HEK293 (cell line): ENCODE results near the gene S100A16.

Source experiments
- CTCF ChIP-seq: fragments of 450-650 bp; formaldehyde crosslinking; IDR thresholded peaks from 2 replicates; pipeline ENCODE4 v1.5.1; 2016; ENCODE audit warnings: missing biosample characterization, missing genetic modification characterization
- GLIS1 ChIP-seq: fragments of 450-650 bp; formaldehyde crosslinking; IDR thresholded peaks from 2 replicates; pipeline ENCODE4 v1.5.1; 2016; ENCODE audit warnings: missing biosample characterization, missing genetic modification characterization
- KLF10 ChIP-seq: fragments of 450-650 bp; IDR thresholded peaks from 2 replicates; pipeline ENCODE4 v1.5.1; 2018; ENCODE audit warnings: missing biosample characterization, mild to moderate bottlenecking, missing genetic modification characterization
- KLF16 ChIP-seq: fragments of 450-650 bp; formaldehyde crosslinking; IDR thresholded peaks from 2 replicates; pipeline ENCODE4 v1.5.1; 2017; ENCODE audit warnings: missing biosample characterization, missing genetic modification characterization
- KLF9 ChIP-seq: fragments of 450-650 bp; formaldehyde crosslinking; IDR thresholded peaks from 2 replicates; pipeline ENCODE4 v1.5.1; 2016; ENCODE audit warnings: missing biosample characterization, missing genetic modification characterization, low read depth
- OVOL3 ChIP-seq: fragments of 450-650 bp; formaldehyde crosslinking; IDR thresholded peaks from 2 replicates; pipeline ENCODE4 v1.5.1; 2016; ENCODE audit warnings: missing biosample characterization, missing genetic modification characterization
- PBX3 ChIP-seq: sonication (generic); formaldehyde crosslinking; IDR thresholded peaks from 2 replicates; pipeline ENCODE4 v1.8.1; 2022; ENCODE audit warnings: mild to moderate bottlenecking, moderate library complexity, missing genetic modification reagents
- TSHZ1 ChIP-seq: fragments of 450-650 bp; formaldehyde crosslinking; IDR thresholded peaks from 2 replicates; pipeline ENCODE4 v1.5.1; 2016; ENCODE audit warnings: missing biosample characterization, missing genetic modification characterization, borderline replicate concordance
- WT1 ChIP-seq: fragments of 450-650 bp; formaldehyde crosslinking; IDR thresholded peaks from 2 replicates; pipeline ENCODE4 v1.5.1; 2016; ENCODE audit warnings: missing biosample characterization, missing genetic modification characterization
- ZBTB11 ChIP-seq: fragments of 450-650 bp; formaldehyde crosslinking; conservative IDR thresholded peaks from 2 replicates; pipeline ENCODE4 v1.5.1; 2016; ENCODE audit warnings: low read depth, missing biosample characterization, missing genetic modification characterization
- ZBTB20 ChIP-seq: fragments of 450-650 bp; formaldehyde crosslinking; IDR thresholded peaks from 2 replicates; pipeline ENCODE4 v1.5.1; 2016; ENCODE audit warnings: missing biosample characterization, missing genetic modification characterization
- ZFHX2 ChIP-seq: fragments of 450-650 bp; formaldehyde crosslinking; conservative IDR thresholded peaks from 2 replicates; pipeline ENCODE4 v1.5.1; 2016; ENCODE audit warnings: missing biosample characterization, missing genetic modification characterization
- ZFP69B ChIP-seq: fragments of 450-650 bp; formaldehyde crosslinking; IDR thresholded peaks from 2 replicates; pipeline ENCODE4 v1.5.1; 2016; ENCODE audit warnings: missing biosample characterization, missing genetic modification characterization
- ZNF223 ChIP-seq: fragments of 450-650 bp; formaldehyde crosslinking; IDR thresholded peaks from 2 replicates; pipeline ENCODE4 v1.5.1; 2016; ENCODE audit warnings: missing biosample characterization, missing genetic modification characterization
- ZNF24 ChIP-seq: fragments of 450-650 bp; formaldehyde crosslinking; IDR thresholded peaks from 2 replicates; pipeline ENCODE4 v1.5.1; 2016; ENCODE audit warnings: missing biosample characterization, missing genetic modification characterization
- ZNF26 ChIP-seq: fragments of 450-650 bp; formaldehyde crosslinking; IDR thresholded peaks from 2 replicates; pipeline ENCODE4 v1.5.1; 2016; ENCODE audit warnings: missing biosample characterization, missing genetic modification characterization
- ZNF302 ChIP-seq: fragments of 450-650 bp; formaldehyde crosslinking; IDR thresholded peaks from 2 replicates; pipeline ENCODE4 v1.5.1; 2016; ENCODE audit warnings: missing biosample characterization, missing genetic modification characterization, low read depth
- ZNF501 ChIP-seq: fragments of 450-650 bp; formaldehyde crosslinking; IDR thresholded peaks from 2 replicates; pipeline ENCODE4 v1.5.1; 2016; ENCODE audit warnings: missing biosample characterization, missing genetic modification characterization
- ZNF529 ChIP-seq: fragments of 450-650 bp; formaldehyde crosslinking; IDR thresholded peaks from 2 replicates; pipeline ENCODE4 v1.5.1; 2017; ENCODE audit warnings: missing genetic modification characterization, missing biosample characterization; ENCODE audit not compliant: insufficient replicate concordance
- ZNF530 ChIP-seq: fragments of 450-650 bp; formaldehyde crosslinking; IDR thresholded peaks from 2 replicates; pipeline ENCODE4 v1.5.1; 2016; ENCODE audit warnings: low read depth, missing biosample characterization, missing genetic modification characterization
- ZNF670 ChIP-seq: fragments of 450-650 bp; formaldehyde crosslinking; IDR thresholded peaks from 2 replicates; pipeline ENCODE4 v1.5.1; 2016; ENCODE audit warnings: missing biosample characterization, missing genetic modification characterization, low read depth
- ZNF701 ChIP-seq: fragments of 450-650 bp; formaldehyde crosslinking; IDR thresholded peaks from 2 replicates; pipeline ENCODE4 v1.5.1; 2016; ENCODE audit warnings: missing biosample characterization, missing genetic modification characterization
- ZNF76 ChIP-seq: fragments of 450-650 bp; formaldehyde crosslinking; IDR thresholded peaks from 2 replicates; pipeline ENCODE4; 2016; ENCODE audit warnings: low read depth, missing biosample characterization, missing genetic modification characterization, borderline replicate concordance
- ZNF776 ChIP-seq: fragments of 450-650 bp; formaldehyde crosslinking; IDR thresholded peaks from 2 replicates; pipeline ENCODE4 v1.5.0; 2017; ENCODE audit warnings: missing biosample characterization, missing genetic modification characterization, borderline replicate concordance
- ZNF830 ChIP-seq: fragments of 450-650 bp; IDR thresholded peaks from 2 replicates; pipeline ENCODE4 v1.5.0; 2018; ENCODE audit warnings: missing biosample characterization, missing genetic modification characterization, low read depth, mild to moderate bottlenecking, moderate library complexity
- ZSCAN5A ChIP-seq: fragments of 450-650 bp; formaldehyde crosslinking; IDR thresholded peaks from 2 replicates; pipeline ENCODE4 v1.5.1; 2016; ENCODE audit warnings: missing biosample characterization, missing genetic modification characterization
- ZXDB ChIP-seq: fragments of 450-650 bp; formaldehyde crosslinking; IDR thresholded peaks from 2 replicates; pipeline ENCODE4 v1.5.1; 2016; ENCODE audit warnings: missing biosample characterization, missing genetic modification characterization

Gene S100A16

GRCh38 chr1:153658400-153659174, 45.6 kb upstream of the S100A16 start, which contains the start of gene SNAPIN (continued):
- TF ChIP-seq ZNF223 (no peak), ZBTB20 (peak; percentile 97), PBX3 (CRISPR knock-in tag) (no peak), ZNF529 (tag by site-specific recombination) (no peak), ZBTB11 (tag by site-specific recombination) (peak; percentile 31), ZNF26 (tag by site-specific recombination) (no peak), ZNF776 (no peak), TSHZ1 (tag by site-specific recombination) (no peak), GLIS1 (no peak), CTCF (peak; percentile 76), WT1 (tag by site-specific recombination) (no peak), ZNF670 (no peak), ZNF701 (tag by site-specific recombination) (no peak), ZNF24 (tag by site-specific recombination) (0 out of 2 replicates have a peak, but pooled peaks have one; percentile 35), KLF10 (peak; percentile 38; the same call in 1 of the 2 replicates), ZNF830 (tag by site-specific recombination) (no peak), ZNF302 (tag by site-specific recombination) (no peak), ZNF76 (tag by site-specific recombination) (peak; percentile 96), ZSCAN5A (tag by site-specific recombination) (no peak; the same call in 1 of the 2 replicates), ZFP69B (tag by site-specific recombination) (peak; percentile 90), ZXDB (tag by site-specific recombination) (peak; percentile 84), ZNF501 (no peak; the same call in 1 of the 2 replicates), ZNF530 (tag by site-specific recombination) (no peak), KLF16 (tag by site-specific recombination) (peak; percentile 30; the same call in 1 of the 2 replicates), OVOL3 (tag by site-specific recombination) (no peak), ZFHX2 (tag by site-specific recombination) (peak; percentile 68), KLF9 (tag by site-specific recombination) (peak; percentile 81)
